HL-60 (cell line): ENCODE measurements around the gene TNRC6C.

ENCODE experiments used
- POLR2AphosphoS5 ChIP-seq: IDR thresholded peaks from 2 replicates; pipeline ENCODE4 v1.6.1; 2012; ENCODE audit warnings: low read depth
- TF ChIP-seq, protein P1 (sequence below): IDR thresholded peaks from one replicate; pipeline ENCODE4 v1.5.1; 2011; ENCODE audit warnings: low read length, control low read depth, inconsistent platforms; ENCODE audit not compliant: insufficient read depth
- TF ChIP-seq, protein P2 (sequence below): IDR thresholded peaks from 2 replicates; pipeline ENCODE4 v1.6.1; 2012; ENCODE audit warnings: low read depth; ENCODE audit not compliant: insufficient replicate concordance

DNA sequence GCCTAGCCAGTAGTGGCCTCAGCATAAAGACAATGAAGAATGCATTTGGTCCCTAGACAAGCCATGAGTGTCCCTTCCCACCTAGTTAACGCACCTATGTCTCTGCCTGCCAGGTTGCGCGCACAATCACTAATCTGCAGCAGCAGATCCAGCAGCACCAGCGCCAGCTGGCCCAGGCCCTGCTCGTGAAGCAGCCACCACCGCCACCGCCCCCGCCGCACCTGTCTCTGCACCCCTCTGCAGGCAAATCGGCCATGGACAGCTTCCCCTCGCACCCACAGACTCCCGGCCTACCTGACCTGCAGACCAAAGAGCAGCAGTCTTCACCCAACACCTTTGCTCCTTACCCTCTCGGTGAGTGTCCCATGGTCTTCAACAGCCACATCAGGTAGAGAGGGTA lies 128.2 kb downstream of the TNRC6C start:
- TF ChIP-seq, protein P1, sequence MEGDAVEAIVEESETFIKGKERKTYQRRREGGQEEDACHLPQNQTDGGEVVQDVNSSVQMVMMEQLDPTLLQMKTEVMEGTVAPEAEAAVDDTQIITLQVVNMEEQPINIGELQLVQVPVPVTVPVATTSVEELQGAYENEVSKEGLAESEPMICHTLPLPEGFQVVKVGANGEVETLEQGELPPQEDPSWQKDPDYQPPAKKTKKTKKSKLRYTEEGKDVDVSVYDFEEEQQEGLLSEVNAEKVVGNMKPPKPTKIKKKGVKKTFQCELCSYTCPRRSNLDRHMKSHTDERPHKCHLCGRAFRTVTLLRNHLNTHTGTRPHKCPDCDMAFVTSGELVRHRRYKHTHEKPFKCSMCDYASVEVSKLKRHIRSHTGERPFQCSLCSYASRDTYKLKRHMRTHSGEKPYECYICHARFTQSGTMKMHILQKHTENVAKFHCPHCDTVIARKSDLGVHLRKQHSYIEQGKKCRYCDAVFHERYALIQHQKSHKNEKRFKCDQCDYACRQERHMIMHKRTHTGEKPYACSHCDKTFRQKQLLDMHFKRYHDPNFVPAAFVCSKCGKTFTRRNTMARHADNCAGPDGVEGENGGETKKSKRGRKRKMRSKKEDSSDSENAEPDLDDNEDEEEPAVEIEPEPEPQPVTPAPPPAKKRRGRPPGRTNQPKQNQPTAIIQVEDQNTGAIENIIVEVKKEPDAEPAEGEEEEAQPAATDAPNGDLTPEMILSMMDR = no peak
- TF ChIP-seq POLR2AphosphoS5 = no peak
- TF ChIP-seq, protein P2, sequence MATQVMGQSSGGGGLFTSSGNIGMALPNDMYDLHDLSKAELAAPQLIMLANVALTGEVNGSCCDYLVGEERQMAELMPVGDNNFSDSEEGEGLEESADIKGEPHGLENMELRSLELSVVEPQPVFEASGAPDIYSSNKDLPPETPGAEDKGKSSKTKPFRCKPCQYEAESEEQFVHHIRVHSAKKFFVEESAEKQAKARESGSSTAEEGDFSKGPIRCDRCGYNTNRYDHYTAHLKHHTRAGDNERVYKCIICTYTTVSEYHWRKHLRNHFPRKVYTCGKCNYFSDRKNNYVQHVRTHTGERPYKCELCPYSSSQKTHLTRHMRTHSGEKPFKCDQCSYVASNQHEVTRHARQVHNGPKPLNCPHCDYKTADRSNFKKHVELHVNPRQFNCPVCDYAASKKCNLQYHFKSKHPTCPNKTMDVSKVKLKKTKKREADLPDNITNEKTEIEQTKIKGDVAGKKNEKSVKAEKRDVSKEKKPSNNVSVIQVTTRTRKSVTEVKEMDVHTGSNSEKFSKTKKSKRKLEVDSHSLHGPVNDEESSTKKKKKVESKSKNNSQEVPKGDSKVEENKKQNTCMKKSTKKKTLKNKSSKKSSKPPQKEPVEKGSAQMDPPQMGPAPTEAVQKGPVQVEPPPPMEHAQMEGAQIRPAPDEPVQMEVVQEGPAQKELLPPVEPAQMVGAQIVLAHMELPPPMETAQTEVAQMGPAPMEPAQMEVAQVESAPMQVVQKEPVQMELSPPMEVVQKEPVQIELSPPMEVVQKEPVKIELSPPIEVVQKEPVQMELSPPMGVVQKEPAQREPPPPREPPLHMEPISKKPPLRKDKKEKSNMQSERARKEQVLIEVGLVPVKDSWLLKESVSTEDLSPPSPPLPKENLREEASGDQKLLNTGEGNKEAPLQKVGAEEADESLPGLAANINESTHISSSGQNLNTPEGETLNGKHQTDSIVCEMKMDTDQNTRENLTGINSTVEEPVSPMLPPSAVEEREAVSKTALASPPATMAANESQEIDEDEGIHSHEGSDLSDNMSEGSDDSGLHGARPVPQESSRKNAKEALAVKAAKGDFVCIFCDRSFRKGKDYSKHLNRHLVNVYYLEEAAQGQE = no peak
